ENCODE data around the gene SLC25A12.

SLC25A12 gene

GRCh38 chr2:171923206-171923605, 29.2 kb upstream of the SLC25A12 start:
- no peak for TF ChIP-seq CTCF (IDR thresholded peaks at IDR 0.05; ENCODE audit: insufficient read depth, low read depth, low read length, missing control alignments)
- DNase-seq (ENCODE audit: low read depth): no peak
- H3K4me3 ChIP-seq (ENCODE audit: low read depth, low read length): peak overlapping the region; percentile 64

- peak within 1 kb of the TSS; percentile 65 for H3K4me3 ChIP-seq (ENCODE audit: low read depth, low read length)
- peak; percentile 98 for DNase-seq (ENCODE audit: low read depth)
- no peak for TF ChIP-seq CTCF (IDR thresholded peaks at IDR 0.05; ENCODE audit: insufficient read depth, low read depth, low read length, missing control alignments)
Observed at GRCh38 chr2:171922230-171923022, 28.4 kb upstream of the SLC25A12 start, which contains the start of gene HAT1. HAT1 (plus strand) TSS chr2:171922461; CDS start chr2:171922501, 40 bp downstream.

GRCh38 chr2:171921970-171922229, 27.9 kb upstream of the SLC25A12 start:
- DNase-seq (ENCODE audit: low read depth): no peak
- peak overlapping the region; percentile 65 for H3K4me3 ChIP-seq (ENCODE audit: low read depth, low read length)
- TF ChIP-seq CTCF (IDR thresholded peaks at IDR 0.05; ENCODE audit: insufficient read depth, low read depth, low read length, missing control alignments): no peak

- no peak overlapping the region for H3K4me3 ChIP-seq (ENCODE audit: low read depth, low read length)
- no peak for TF ChIP-seq CTCF (IDR thresholded peaks at IDR 0.05; ENCODE audit: insufficient read depth, low read depth, low read length, missing control alignments)
- DNase-seq (ENCODE audit: low read depth): no peak
Observed at GRCh38 chr2:171919453-171919852, 25.4 kb upstream of the SLC25A12 start.

GRCh38 chr2:171913517-171913916, 19.5 kb upstream of the SLC25A12 start:
- H3K4me3 ChIP-seq (ENCODE audit: low read depth, low read length): no peak overlapping the region
- no peak for TF ChIP-seq CTCF (IDR thresholded peaks at IDR 0.05; ENCODE audit: insufficient read depth, low read depth, low read length, missing control alignments)
- DNase-seq (ENCODE audit: low read depth): no peak

- no peak overlapping the region for H3K4me3 ChIP-seq (ENCODE audit: low read depth, low read length)
- no peak for TF ChIP-seq CTCF (IDR thresholded peaks at IDR 0.05; ENCODE audit: insufficient read depth, low read depth, low read length, missing control alignments)
- DNase-seq (ENCODE audit: low read depth): no peak
Observed at GRCh38 chr2:171910494-171910893, 16.4 kb upstream of the SLC25A12 start.

- no peak for DNase-seq (ENCODE audit: low read depth)
- TF ChIP-seq CTCF (IDR thresholded peaks at IDR 0.05; ENCODE audit: insufficient read depth, low read depth, low read length, missing control alignments): no peak
- H3K4me3 ChIP-seq (ENCODE audit: low read depth, low read length): no peak overlapping the region
Observed at GRCh38 chr2:171909266-171909665, 15.2 kb upstream of the SLC25A12 start.
